ENCODE results near the gene IFI27L1. TPM values are rescaled to one million over a fixed set of nuclear protein-coding genes. Genes with fewer than 3 reads are reported as not detected.

IFI27L1 gene
- polyA plus RNA-seq, 1 donor from 2014 or later: 37.9 TPM

DNA sequence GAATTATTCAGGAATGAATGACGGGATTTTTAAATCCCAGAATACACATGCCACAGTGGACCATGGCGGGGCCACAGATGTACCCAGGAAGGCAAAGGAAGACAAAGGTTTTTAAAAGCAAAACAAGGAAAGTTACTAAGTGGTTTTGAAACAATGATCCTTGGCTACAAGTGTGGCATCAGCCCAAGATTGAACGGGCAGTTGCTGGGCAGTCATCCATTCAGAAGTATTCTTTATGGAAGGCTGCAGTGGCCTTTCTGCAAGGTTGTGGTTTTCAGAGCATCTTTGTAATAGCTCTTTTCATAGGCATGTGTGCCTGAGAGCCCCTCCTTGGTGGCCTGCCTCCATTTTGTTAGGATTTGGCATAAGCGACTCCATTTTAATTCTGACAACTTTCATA, 16.0 kb downstream of the IFI27L1 start:
- H2AFZ ChIP-seq (ENCODE audit: low read depth, low read length): no peak overlapping the region
- H3K27me3 ChIP-seq (ENCODE audit: insufficient read depth, low read depth, low read length): no peaks in the 10 kb centered on the region
- no peak overlapping the region for H3K9ac ChIP-seq (ENCODE audit: low read length)
- H3K4me3 ChIP-seq (ENCODE audit: low read length): no peak overlapping the region
- no peaks in the 10 kb centered on the region for H3F3A ChIP-seq (ENCODE audit: insufficient read depth, low read length, poor library complexity, severe bottlenecking)
- H4K20me1 ChIP-seq (ENCODE audit: insufficient read depth): no peaks in the 10 kb centered on the region
- H3K36me3 ChIP-seq (ENCODE audit: insufficient read depth, low read length): no peaks in the 10 kb centered on the region
- no peak overlapping the region for H3K27ac ChIP-seq (ENCODE audit: low read length)
- H3K79me2 ChIP-seq (replicated peaks; ENCODE audit: insufficient read depth, low read length): no peaks in the 10 kb centered on the region
- no peak overlapping the region for H3K4me2 ChIP-seq (ENCODE audit: low read length)
- no peaks in the 10 kb centered on the region for H3K9me2 ChIP-seq (ENCODE audit: insufficient read depth, low read length)
- no peaks in the 10 kb centered on the region for H3K9me3 ChIP-seq (ENCODE audit: low read length)
- no peak for TF ChIP-seq EP300 (conservative IDR thresholded peaks at IDR 0.05; ENCODE audit: poor library complexity, severe bottlenecking)
- TF ChIP-seq MXI1 (conservative IDR thresholded peaks at IDR 0.05; ENCODE audit: poor library complexity, severe bottlenecking): no peak
- no peak for TF ChIP-seq RAD21 (conservative IDR thresholded peaks at IDR 0.05)
- no peak for TF ChIP-seq EZH2 (IDR thresholded peaks at IDR 0.05; ENCODE audit: borderline replicate concordance, insufficient read depth, low read length, poor library complexity, severe bottlenecking)
- TF ChIP-seq POLR2AphosphoS5 (IDR thresholded peaks at IDR 0.05): no peak
- TF ChIP-seq, protein P1, sequence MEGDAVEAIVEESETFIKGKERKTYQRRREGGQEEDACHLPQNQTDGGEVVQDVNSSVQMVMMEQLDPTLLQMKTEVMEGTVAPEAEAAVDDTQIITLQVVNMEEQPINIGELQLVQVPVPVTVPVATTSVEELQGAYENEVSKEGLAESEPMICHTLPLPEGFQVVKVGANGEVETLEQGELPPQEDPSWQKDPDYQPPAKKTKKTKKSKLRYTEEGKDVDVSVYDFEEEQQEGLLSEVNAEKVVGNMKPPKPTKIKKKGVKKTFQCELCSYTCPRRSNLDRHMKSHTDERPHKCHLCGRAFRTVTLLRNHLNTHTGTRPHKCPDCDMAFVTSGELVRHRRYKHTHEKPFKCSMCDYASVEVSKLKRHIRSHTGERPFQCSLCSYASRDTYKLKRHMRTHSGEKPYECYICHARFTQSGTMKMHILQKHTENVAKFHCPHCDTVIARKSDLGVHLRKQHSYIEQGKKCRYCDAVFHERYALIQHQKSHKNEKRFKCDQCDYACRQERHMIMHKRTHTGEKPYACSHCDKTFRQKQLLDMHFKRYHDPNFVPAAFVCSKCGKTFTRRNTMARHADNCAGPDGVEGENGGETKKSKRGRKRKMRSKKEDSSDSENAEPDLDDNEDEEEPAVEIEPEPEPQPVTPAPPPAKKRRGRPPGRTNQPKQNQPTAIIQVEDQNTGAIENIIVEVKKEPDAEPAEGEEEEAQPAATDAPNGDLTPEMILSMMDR (IDR thresholded peaks at IDR 0.05; ENCODE audit: poor library complexity, severe bottlenecking): no peak
- no peak for TF ChIP-seq REST (IDR thresholded peaks at IDR 0.05; ENCODE audit: borderline replicate concordance)
- TF ChIP-seq TAF1 (IDR thresholded peaks at IDR 0.05; ENCODE audit: low read depth): no peak
- no peak for TF ChIP-seq SMC3 (conservative IDR thresholded peaks at IDR 0.05; ENCODE audit: poor library complexity)

GRCh38 chr14:94098326-94098992, 17.3 kb downstream of the IFI27L1 start:
- Histone ChIP-seq H3K9ac (ENCODE audit: low read length) (no peak overlapping the region), H3K36me3 (ENCODE audit: insufficient read depth, low read length) (no peaks in the 10 kb centered on the region), H3K27me3 (ENCODE audit: insufficient read depth, low read depth, low read length) (no peaks in the 10 kb centered on the region), H2AFZ (ENCODE audit: low read depth, low read length) (no peak overlapping the region), H3K4me3 (ENCODE audit: low read length) (no peak overlapping the region), H3K9me2 (ENCODE audit: insufficient read depth, low read length) (no peaks in the 10 kb centered on the region), H4K20me1 (ENCODE audit: insufficient read depth) (no peaks in the 10 kb centered on the region), H3K27ac (ENCODE audit: low read length) (no peak overlapping the region), H3F3A (ENCODE audit: insufficient read depth, low read length, poor library complexity, severe bottlenecking) (no peaks in the 10 kb centered on the region), H3K4me2 (ENCODE audit: low read length) (no peak overlapping the region), H3K9me3 (ENCODE audit: low read length) (no peaks in the 10 kb centered on the region), H3K79me2 (replicated peaks; ENCODE audit: insufficient read depth, low read length) (no peaks in the 10 kb centered on the region)
- TF ChIP-seq RAD21 (conservative IDR thresholded peaks at IDR 0.05) (no peak), POLR2AphosphoS5 (IDR thresholded peaks at IDR 0.05) (no peak)

All from neural cell (in vitro differentiated cells).